ENCODE results near the gene SSU72.
"Not testable (repeated sequence)": the region's sequence is repeated elsewhere in the genome, so short reads cannot be mapped to it uniquely, and the experiment has no call there.

Gene SSU72

DNA sequence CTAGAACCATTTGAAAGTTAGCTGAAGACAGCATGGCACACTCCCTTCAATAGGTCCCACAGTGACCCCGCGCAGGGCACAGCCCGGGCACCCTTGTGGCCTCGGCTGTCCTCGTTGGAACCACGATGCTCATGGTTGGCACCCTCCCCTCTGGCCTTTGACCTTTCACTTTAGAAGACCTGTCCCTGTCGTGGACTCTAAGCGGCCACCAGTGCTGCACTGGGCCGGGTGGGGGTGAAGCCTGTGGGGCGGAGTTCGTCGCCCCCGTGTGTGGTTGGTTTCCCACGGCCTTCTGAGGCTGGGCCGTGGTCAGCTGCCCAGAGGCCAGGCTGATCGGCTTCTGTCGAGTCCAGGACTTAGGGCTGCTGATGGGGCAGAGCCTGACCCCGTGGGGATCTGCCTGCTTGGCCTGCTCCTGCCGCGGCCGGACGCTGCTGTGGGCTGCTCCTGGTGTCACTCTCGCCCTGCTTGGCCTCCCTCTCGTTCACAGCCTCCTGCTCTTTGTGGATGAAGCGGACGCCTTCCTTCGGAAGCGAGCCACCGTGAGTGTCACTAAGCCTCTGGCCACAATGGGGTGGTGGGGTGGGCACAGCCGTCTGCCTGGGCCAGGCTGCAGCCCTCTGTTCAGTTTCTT, 49.8 kb downstream of the SSU72 start:
- not testable (repeated sequence) for DNase-seq

DNA sequence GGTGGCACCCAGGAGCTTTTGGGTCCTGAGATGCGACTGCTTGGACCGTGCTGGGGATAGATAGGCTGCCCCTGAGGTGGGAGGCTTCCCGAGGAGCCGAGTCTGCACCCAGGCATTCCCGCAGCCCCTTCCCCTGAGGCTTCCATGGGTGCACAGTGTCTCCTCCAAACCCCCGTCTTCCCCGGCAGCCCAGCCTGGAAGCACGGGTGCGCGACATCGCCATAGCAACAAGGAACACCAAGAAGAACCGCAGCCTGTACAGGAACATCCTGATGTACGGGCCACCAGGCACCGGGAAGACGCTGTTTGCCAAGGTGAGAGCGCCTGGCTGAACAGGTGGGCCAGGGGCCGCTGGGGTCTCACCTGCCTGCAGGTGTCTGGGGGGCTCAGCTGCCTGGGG, 51.0 kb downstream of the SSU72 start:
- DNase-seq = not testable (repeated sequence)

DNA sequence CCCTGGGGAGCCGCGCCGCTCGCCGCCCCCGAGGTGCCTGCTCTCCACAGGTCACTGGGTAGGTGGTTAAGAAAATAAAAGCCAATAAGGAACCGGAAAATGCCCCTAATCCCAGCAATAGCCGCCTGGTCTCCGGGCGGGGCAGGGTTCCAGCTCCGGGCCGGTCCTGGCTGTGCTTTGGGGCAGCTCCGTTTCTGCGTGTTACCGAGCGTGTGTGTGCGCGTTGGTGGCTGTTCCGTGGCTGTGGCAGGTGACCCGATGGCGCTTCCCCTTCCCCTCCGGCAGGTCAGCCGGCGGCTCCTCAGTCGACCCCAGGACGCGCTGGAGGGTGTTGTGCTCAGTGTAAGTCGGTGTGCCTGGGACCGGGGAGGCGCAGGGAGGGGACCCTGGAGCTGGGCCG, 51.4 kb downstream of the SSU72 start:
- not testable (repeated sequence) for DNase-seq

DNA sequence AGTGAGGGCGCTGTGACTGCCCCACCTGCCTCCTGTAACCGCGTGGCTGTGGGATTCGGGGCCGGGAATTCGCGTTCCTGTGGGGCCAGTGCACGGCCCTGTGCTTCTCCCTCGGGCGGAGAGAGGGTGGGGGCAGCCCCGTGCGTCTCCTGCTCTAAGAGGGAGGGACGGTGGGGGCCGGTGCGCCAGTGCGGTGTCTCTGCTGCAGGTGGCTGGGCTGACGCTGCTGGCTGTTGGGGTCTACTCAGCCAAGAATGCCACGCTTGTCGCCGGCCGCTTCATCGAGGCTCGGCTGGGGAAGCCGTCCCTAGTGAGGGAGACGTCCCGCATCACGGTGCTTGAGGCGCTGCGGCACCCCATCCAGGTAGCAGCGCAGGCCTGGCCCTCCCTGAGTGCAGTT, 52.1 kb downstream of the SSU72 start:
- DNase-seq = not testable (repeated sequence)

DNA sequence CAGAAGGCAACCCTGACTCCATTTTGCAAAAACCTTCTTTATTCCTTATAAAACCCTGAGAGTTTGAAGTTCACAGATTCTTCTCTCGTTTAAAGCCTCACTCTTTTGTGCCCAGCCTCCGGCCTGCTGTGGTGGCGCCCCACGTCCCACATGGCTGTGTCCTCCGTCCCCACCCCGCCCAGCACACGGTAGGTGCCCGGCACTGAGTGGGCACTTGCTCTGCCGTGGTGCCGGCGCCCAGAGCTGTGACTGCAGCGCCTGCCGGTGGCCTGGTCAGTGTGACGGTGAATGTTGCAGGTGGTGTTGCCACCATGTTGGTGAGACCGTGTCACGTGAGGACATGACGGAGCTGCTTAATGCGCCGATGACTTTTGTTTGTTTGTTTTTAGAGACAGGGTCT, 53.3 kb downstream of the SSU72 start:
- DNase-seq = no peak

DNA sequence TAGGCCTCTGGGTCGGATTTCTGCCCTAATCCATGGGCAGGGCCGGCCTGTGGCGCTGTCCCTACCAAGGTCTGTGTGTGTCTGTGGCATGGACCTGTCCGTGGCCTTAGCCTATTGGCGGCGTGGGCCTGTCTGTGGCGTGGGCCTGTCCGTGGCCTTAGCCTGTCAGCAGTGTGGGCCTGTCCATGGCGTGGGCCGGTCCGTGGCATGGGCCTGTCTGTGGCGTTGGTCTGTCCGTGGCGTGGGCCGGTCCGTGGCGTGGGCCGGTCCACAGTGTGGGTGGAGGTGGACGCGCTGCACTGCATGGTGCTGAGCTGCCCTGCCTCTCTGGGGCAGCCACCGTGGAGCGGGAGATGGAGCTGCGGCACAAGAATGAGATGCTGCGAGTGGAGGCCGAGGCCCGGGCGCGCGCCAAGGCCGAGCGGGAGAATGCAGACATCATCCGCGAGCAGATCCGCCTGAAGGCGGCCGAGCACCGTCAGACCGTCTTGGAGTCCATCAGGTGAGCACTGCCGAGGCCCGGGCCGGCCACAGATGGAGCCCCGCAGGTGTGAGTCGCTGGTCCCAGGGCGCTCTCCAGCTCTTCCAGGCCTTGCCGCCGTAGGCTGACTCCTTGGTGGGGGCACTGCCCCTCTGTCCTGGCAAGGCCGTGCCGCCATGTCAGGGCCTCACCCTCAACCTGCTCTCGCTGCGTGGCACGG, 54.7 kb downstream of the SSU72 start:
- DNase-seq = not testable (repeated sequence)

DNA sequence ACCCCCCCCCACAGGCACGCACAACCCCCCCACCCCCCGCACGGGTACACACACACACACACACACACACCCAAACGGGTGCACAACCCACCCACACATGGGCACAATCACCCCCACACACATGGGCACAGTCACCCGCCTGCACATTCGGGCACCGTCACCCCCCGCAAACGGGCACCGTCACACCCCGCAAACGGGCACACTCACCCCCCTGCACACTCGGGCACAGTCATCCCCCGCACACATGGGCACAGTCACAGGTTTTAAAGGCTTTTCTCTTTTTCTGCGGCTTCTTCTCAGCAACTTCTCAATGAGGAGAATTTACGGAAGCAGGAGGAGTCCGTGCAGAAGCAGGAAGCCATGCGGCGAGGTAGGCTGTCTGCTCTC, 56.0 kb downstream of the SSU72 start:
- DNase-seq = not testable (repeated sequence)

DNA sequence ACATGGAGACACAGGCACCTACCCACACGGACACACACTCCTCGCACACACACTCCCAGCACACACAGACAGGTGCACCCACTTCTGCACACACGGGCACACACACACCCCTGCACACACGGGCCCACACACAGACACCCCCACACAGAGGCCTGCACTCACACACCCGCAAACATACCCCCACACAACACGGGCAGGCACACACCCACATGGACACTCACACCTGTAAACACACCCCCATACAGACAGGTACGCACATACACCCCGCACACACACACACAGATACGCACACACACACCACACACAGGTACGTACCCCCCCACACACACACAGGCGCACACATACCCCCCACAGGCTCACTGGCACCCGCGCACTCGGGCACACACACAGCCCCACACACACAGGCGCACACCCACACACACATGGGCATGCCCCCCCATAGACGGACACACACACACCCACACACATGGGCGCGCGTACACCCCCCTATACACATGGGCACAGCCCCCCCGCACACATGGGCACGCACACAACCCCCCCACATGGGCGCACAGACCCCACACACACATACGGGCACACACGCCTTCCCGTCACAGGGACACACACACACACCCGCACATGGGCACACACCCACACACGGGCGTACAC, 56.6 kb downstream of the SSU72 start:
- DNase-seq = no peak

DNA sequence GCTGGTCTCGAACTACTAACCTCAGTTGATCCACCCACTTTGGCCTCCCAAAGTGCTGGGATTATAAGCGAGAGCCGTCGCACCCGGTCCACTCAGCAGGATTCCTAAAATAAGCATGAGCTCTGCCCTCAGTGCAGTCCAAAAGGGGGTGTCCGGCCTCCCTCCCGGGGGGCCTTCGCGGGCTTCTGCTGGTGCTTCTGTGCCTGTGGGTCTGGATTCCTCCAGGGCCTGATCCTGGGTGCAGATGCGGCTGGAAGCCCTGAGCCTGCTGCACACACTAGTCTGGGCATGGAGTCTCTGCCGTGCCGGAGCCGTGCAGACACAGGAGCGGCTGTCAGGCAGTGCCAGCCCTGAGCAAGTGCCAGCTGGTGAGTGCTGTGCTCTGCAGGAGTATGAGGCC, 57.7 kb downstream of the SSU72 start:
- not testable (repeated sequence) for DNase-seq

DNA sequence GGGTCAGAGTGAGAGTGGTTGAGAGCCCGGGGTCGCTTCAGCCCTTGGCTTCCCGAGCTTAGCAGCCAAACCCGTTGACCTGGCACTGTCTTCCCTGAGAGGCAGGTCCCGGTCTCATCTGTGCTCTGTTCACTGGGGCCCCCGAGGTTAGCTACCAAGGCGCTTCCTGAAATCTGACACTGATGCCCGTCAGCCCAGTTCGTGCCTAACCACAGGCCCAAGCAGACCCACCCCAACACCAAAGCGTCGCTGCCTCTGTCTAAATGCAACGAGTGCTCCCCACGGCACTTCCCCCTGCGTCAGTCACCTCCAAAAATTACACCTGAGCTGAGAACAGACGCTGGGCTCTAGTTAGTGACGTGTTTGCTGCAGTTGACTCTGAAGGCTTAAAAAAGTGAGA, 60.3 kb downstream of the SSU72 start:
- DNase-seq = not testable (repeated sequence)

DNA sequence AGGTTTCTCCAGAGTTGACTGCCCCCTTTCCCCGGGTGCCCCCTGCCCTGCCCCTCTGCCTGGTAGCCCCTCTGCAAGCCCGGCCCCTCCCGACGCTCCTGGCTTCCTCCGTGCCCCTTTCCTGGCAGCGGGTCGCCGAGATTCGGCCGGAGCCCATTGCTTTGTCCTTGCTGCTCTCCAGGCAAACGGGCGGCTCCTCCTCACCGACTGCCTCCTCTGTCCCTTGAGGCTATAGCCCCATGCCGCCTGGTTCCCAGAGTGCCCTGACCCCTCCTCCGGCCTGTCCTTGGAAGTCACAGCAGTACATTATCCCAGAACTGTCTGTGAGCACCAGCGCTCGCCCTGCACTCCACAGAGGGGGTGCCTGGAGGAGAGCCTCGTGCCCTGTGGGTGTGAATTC, 61.0 kb downstream of the SSU72 start:
- not testable (repeated sequence) for DNase-seq

DNA sequence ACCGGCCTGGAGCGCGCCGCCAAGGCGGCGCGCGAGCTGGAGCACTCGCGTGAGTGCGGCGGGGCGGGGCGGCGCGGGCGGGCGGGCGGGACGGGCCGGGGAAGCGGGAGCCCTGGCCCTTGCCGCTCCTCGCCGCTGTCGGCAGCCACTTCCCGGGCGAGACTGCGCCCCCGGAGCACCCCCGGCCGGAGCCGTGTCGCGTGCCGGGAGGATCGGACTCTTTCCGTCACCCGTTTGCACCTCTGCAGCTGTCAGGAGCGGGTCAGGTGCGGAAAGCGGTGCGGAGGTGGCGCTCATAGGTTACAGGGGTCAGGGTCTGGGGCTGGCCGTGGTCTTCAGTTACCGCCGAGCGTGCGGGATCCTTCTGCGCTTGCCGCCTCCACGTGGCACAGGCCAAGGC, 62.2 kb downstream of the SSU72 start:
- DNase-seq = not testable (repeated sequence)

DNA sequence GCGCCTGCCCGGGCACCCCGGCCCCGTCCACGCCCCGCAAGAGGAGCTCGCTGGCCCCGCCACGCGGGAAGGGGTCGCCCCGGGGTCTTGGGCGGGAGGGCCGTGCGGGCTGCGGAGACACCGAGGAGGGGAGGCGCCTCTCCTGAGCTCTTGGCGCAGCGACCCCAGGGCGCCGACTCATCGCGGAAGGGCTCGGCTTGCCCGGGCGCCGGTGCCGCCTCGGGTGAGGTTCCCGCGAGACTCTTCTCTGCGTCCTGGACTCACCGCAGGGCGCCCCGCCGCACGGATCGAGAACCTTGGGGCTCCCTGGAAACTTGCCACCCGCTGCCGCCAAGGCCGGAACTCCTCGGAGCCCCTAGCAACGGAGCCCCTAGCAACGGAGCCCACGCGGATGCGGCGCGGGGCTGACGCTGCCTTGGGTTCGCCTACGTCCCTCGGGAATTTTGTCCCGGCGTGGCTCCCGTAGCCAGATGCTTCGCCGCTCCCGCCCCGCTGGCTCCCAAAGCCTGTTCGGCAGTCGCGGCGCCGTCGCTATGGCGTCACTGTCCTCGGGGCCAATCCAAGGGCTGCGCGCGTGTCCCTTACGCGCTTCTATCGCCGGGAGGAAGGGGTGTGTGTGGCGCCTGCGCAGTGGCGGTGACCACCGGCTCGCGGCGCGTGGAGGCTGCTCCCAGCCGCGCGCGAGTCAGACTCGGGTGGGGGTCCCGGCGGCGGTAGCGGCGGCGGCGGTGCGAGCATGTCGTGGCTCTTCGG, 63.0 kb downstream of the SSU72 start, which contains the start of gene ATAD3A:
ATAD3A (plus strand) TSS at position 630 of the 753 bp plus-strand sequence; CDS start at position 737, 107 bp downstream.
- DNase-seq = peak; percentile 71 to 87

DNA sequence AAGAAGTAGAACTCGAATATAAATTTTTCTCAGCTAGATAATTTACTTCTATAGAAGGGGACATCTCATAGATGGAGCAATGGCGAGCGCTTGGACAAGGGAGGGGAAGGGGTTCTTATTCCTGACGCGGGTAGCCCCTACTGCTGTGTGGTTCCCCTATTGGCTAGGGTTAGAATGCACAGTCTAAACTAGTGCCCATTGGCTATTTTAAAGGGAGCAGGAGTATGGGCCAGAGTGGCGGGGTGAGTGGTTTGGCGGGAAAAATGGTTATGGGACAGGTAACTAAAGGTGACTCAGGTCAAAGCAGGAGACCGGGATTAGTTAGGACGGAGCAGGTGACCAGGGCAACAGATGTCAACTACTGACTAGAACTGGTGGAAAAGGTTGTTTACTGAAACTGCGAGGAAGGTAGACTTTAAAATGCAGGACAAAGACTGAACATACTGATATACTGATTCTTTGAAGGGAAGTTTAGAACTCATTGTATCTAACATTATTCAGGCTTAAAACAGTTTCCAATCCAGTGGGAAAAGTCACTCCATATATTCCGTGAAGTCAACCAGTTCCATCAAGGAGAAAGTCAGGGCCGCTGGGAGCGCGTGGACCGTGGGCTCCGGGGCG, 63.6 kb downstream of the SSU72 start:
- peak; percentile 13 to 34 for DNase-seq

DNA sequence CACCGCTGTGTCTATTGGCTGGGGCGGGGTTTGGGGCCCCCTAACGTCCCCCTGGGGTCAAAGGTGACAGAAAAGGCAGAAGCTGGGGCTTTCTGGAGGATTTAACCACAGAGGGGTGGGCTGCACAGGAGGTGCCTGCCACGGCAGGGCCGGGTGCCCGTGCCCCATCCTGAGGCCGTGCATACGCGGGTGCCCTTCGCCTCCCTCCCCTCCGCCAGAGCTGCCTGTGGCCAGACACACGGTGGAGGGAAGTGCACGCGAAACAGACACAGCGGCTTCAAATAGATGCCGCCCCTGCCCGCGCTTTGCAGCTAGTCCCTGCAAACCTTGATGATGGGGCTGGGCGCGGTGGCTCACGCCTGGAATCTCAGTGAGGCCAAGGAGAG, 65.2 kb downstream of the SSU72 start:
- DNase-seq = not testable (repeated sequence)

DNA sequence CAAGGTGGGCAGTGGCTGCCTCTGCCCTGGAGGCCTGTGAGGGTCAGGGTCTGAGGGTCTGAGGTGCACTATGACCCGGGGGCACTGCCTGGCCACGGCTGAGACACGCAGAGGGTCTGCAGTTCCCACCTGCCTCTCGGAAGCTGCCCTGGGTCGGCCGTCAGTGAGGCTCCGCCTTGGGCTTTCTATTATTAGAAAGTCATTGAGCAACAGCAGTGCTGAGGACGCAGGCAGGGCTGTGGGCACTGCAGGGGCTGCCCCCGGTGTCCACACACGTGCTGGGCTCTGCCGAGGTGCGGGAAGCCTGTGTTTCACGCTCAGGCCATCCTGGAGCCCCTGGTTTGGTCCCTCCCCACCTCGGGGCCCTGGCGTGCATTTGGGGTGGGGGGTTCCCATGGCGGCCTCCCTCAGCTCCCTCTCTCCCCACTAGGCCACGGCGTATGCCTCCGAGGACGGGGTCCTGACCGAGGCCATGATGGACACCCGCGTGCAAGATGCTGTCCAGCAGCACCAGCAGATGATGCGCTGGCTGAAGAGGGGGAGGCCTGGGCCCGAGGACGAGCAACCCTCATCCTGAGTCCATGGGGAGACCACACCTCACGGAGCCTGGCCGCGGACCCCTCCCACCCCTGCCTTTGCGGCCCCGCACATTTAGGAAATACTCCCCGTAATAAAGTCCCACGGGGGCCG, 65.7 kb downstream of the SSU72 start:
- not testable (repeated sequence) for DNase-seq

DNA sequence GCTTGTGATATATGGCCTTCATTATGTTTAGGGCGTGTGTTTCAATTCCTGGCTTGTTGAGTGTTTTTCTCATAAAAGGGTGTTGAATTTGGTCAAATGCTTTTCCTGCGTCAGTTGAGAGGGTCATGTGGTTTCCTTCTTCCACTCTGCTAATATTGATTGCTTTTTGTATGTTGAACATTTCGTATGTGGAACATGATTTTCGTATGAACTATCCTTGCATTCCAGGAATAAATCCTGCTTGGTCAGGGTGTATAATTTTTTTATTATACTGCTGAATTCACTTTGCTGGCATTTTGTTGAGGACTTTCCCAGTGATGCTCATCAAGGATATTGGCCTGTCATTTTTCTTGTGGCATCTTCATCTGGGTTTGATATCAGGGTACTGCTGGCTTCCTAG, 67.4 kb downstream of the SSU72 start:
- DNase-seq = no peak

DNA sequence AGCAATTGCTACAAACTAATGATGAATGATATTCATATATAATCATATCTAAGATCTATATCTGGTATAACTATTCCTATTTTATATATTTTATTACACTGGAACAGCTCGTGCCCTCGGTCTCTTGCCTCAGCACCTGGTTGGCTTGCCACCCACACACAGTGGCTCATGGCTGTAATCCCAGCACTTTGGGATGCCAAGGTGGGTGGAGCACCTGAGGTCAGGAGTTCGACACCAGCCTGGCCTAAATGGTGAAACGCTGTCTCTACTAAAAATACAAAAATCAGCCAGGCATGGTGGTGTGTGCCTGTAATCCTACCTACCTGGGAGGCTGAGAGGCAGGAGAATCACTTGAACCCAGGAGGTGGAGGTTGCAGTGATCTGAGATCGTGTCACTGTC, 68.9 kb downstream of the SSU72 start:
- not testable (repeated sequence) for DNase-seq

DNA sequence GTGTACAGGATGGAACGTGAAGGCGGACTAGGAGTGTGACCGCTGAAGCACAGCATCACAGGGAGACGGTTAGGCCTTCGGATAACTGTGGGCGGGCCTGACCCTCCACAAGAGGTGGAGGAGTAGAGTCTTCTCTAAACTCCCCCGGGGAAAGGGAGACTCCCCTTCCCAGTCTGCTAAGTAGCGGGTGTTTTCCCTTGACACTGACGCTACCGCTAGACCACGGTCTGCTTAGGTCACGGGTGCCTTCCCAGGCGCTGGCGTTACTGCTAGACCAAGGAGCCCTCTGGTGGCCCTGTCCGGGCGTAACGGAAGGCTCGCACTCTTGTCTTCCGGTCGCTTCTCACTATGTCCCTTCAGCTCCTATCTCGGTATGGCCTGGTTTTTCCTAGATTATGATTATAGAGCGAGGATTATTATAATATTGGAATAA, 69.3 kb downstream of the SSU72 start:
- DNase-seq = not testable (repeated sequence)

DNA sequence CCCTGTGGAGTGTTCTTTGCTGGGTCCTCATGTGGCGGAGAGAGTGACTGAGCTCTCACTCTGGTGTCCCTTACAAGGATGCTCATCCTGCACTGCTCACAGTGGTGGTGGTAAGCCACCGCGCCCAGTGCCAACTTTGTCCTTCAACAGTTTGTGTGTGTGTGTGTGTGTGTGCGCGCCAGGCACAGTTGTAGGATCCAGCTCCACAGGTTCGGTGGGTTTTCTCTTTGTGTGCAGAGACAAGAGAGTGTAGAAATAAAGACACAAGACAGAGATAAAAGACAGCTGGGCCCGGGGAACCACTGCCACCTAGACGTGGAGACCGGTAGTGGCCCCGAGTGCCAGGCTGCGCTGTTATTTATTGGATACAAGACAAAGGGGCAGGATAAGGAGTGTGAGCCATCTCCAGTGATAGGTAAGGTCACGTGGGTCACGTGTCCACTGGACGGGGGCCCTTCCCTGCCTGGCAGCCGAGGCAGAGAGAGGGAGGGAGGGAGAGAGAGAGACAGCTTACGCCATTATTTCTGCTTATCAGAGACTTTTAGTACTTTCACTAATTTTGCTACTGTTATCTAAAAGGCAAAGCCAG, 69.8 kb downstream of the SSU72 start:
- DNase-seq = peak in 1 of 2 experiments; percentile 2

DNA sequence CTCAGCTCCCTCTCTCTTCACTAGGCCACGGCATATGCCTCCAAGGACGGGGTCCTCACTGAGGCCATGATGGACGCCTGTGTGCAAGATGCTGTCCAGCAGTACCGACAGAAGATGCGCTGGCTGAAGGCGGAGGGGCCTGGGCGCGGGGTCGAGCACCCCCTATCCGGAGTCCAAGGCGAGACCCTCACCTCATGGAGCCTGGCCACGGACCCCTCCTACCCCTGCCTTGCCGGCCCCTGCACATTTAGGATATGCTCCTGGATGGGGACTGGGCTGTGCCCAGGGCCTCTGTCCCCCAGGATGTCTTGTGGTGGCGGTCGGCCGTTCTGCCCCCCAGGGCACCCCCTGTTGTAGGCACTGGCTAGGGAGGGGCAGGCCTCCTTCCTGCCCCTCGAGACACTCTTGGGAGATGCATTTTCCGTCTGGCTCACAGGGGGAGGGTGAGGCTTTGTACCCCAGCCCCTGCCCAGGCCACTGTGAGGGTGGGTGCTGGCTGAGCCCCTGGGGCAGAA, 79.1 kb downstream of the SSU72 start:
- not testable (repeated sequence) for DNase-seq
